COLO829 (cell line): ENCODE measurements around the gene TP73.
"Not testable (repeated sequence)": the region's sequence is repeated elsewhere in the genome, so short reads cannot be mapped to it uniquely, and the experiment has no call there.

Experiments used
- DNase-seq: peaks from one replicate; pipeline ENCODE4 v3.0.0; 2012; ENCODE audit warnings: low spot score

TP73 gene

DNA sequence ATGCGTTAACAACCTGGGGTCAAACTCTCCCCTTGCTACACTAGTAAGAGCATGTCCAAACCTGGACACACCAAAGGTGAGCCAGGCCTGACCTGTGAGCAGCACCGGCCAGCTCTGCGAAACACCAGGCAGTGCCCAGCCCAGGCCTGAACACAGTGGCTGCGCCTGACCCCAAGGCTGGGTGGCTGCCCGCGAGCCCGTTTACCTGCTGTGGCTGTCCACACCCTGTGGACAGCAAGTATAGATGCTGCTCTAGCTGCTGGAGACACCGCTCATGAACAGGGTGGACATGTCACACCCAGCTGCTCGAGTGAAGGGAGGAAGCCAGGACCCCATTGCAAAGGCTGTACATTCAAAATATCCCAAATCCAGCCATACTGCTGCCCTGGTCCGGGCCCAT lies 92.3 kb downstream of the TP73 start:
- no peak for DNase-seq

DNA sequence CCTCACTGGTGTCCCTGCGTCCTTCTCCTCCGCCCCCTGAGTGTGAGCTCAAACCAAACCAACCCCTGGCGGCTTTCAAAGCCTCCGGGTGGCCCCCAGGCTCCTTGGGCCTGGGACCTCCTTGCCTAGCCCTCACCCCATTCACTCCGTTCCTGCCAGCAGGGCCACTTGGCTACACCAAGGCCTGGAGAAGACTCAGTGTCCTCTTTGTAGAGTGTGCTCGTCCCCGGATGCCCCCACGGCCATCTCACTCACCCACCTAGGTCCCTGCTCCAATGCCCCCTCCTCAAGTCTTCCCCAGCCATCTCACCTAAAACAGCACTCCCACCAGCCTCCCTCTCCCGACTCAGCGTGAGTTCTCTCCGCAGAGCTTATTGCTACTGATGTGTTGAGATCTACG lies 92.8 kb downstream of the TP73 start:
- DNase-seq = no peak

DNA sequence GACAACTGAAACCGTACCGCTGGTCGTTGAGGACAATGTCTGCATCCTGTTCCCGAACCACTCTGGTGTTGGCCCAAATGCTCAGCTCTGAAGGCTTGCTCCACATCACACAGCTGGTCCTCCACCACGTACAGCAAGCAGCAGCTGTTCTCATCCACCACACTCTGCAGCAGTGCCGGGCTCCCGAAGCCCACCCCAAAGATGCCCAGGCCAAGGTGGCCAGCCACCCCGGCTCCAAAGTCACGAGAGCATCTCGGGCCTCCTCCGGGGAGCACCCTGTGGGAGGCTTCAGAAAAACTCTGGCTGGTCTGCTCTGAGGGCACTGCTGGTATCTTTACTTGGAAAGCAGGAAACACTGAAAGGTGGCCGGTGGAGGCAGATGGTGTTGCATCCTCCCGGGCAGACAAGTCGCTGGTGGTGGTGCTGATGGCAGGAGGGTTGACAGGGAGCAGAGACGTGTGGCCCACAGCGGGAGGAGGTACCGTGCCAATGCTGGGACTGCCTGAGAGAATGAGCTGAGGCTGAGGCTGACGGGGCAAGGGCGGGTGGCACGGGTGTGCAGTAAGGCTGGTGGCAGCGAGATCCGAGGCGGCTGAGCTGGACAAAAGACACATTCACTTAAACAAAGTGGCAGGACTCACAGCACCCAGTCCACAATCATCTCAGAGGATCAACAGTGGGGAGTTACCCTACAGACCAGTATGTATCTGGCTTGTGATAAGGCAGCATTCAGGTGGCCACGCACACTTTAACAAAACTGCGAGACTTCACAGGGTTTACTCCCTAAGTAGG lies 93.5 kb downstream of the TP73 start:
- DNase-seq = no peak

DNA sequence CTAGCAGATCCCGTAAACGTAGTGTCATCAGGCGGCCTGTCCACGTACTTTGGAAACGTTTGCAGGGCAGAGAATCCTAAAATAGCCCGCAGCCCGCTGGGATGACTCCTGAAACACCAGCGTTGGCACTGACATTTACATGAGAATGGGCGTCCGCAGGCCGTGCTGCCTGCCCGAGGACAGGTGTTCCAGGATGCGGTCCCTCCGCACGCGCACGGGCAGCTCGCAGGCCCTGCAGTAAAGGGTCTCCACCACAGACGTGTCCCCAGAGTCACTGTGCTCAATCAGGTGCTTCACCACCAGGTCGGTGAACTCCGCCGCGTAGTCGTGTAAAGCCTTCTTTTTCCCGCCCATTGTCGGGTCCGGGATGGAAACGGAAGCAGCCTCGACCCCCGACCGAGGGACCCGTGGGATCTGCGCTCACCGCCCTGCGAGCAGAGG lies 94.1 kb downstream of the TP73 start:
- DNase-seq = no peak

DNA sequence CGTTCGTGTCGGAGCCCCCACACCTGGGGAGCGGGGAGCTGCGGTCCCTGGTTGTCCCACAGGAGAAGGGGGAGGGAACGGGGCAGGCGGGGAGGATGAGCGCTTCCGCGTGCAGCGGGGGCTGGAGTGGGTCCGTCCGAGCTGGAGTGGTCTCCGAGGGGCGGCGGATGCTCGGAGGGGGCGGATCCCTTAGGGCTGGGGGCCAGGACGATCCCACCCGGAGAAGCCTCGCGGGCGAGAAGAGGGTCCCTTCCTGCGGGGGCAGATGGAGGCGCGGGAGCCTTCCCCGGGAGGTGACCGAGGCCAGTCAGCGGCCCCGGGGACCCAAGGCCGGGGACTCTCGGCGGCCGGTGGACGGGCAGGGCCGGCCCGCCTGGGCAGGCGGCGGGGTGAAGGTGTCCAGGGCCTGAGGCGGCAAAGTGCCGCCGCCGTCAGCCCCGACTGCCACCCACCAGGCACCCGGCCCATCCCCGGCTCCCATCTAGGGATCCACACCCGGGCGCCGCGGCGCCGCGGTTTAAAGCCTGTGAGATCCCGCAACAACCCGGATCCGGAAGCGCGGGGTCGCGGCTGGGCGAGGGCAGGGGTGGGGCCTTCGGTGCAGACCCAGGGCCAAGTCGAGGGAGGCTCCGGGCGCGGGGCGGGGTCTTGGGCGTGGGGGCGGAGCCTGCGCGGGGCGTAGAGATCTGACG lies 94.7 kb downstream of the TP73 start:
- DNase-seq = no peak

DNA sequence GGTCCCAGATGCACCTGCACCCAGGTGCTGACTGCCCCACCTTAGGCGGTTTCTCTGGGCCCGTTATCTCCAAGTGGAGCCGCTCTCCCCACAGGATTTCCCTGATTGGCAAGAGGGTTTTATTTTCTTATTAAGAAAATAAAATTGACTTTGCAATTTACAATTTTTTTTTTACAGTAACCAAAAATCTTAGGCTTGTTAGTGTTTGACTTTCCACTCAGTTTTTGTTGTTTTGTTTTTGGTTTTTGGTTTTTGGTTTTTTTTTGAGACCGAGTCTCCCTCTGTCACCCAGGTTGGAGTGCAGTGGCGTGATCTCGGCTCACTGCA lies 95.2 kb downstream of the TP73 start:
- no peak for DNase-seq

DNA sequence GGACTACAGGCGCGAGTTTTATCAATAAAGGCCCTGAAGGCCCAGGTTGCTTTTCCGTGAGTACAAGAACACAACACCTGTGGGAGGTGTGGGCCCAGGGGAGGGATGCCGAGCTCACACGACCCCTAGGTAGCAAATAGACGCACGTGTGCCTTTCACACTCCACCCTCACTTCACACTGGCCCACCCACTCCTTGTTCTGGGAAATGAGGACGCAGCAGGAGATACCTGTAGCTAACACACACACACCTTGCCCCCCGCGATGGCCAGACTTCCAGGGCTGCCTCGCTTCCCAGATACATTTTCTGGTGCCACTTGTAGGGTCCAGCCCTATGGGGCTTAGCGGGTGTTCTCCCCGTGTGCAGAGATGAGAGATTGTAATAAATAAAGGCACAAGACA lies 95.6 kb downstream of the TP73 start:
- no peak for DNase-seq

DNA sequence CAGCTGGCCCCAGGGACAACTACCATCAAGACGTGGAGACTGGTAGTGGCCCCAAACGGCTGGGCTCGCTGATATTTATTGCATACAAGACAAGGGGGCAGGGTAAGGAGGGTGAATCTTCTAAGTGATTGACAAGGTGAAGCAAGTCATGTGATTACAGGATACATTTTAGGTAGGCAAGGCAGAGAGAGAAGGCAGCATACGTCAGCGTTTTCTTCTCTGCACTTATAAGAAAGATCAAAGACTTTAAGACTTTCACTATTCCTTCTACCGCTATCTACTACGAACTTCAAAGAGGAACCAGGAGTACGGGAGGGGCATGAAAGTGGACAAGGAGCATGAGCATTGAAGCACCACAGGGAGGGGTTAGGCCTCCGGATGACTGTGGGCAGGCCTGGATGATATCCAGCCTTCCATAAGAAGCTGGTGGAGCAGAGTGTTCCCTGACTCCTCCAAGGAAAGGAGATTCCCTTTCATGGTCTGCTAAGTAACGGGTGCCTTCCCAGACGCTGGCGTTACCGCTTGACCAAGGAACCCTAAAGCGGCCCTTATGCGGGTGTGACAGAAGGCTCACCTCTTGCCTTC lies 96.1 kb downstream of the TP73 start:
- not testable (repeated sequence) for DNase-seq

DNA sequence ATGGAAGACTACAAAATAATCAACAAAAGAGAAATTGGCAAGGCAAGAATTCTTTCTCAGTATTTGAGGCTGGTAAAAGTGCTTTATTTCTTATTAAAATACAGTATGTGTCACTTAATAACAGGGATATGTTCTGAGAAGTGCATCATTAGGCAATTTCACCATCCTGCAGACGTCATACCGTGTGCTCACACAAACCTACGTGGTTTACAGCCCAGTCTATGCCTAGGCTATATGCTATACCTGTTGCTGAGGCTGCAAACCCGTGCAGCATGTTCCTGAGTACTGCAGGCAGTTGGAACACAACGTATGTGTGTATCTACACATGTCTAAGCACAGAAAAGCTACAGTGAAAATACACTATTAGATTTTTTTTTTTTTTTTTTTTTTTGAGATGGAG lies 97.2 kb downstream of the TP73 start:
- no peak for DNase-seq

DNA sequence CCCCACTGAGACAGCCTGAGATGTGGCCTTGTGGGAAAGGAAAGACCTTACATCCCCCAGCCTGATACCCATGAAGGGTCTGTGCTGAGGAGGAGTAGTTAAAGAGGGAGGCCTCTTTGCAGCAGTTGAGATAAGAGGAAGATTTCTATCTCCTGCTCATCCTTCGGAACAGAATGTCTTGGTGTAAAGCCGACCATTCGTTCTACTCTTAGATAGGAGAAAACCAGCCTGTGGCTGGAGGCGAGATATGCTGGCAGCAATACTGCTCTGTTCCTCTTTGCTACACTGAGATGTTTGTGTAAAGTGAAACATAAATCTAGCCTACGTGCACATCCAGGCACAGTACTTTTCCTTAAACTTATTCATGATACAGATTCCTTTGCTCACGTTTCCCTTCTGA lies 98.4 kb downstream of the TP73 start:
- no peak for DNase-seq

DNA sequence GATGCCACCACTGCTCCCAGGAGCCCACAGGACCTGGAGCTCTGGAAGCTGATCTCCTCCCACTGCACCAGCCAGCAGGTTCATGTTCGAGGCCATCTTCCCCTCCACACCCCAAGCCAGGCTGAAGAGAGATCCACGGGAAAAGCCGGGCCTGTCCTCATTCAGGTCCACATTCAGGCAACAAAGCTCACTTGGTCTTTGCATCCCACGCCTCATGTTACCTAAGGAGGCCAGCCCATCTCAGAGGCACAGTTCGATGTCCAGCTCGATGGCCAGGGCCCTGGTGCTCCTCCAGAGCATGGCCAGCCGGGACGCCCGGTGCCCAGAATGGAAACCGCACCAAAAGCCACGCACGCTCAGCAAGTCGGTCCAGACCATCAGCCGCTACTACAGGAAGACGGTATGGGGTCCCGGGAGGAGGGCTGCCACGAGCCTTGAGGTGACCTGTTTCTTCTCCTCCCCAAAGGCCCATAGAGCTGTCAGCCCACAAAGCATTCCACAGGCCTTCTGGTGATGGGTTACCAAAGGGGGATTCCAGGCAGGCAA lies 100.2 kb downstream of the TP73 start, which contains the start of gene CCDC27:
TSS of gene CCDC27 (plus strand) at position 51 of the 546 bp plus-strand sequence. CDS start at position 83, 32 bp downstream.
- DNase-seq = no peak

DNA sequence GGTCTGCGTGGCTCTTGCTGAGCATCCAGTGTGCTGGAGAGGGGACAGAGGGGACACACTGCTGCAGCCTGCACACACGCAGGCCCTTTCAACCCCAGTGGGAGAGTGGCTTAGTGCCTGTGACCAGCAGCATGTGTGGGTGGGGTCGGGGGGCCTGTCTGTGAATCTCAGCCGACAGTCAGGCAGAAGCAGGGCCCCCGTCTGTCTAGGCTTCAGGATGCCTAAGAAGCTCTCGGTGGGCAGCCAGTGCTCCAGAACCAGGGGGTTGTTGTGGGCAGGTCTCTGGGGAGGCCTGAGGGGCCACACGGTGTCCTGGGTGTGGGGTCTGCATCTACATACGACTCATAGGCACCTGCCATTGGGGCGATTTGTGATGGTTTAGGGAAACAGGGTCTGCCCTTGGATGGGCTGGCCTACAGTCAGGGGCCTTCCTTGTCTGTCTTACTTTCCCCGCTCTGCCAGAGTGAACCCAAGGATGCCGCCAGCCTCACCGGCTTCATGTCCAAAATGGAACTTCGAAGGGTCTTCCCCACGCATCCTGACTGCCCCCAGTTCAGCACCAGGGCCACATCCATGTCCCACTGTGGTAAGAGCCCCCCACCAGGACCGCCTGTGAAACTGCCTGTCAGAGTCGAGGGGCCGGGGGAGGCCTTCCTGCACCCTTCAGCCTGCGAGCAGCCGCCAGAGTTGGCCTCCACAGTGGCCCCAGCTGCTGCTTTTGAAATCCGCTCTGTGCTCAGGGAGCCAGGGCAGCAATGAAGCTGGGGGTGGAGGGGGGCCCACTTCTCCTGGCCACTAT lies 101.5 kb downstream of the TP73 start:
- DNase-seq = no peak

DNA sequence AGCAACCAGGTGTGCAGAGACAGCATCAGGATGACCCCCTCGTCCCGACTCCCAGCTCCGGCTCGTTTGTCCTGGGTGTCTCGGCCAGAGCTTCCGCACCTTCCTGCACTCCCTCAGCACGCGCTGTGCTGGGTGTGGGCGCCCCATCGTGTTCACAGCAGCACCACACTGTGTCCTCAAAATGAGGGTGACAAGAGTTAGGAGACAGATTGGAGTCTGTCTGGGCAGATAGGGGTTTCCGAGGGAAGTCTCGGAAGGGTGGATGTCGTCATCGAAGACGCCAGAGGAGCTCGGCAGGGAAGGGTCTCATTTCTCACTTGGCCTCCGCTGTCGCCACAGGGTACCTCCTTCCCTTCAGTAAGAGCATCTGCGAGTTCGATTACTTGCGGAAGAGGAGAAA lies 104.1 kb downstream of the TP73 start:
- no peak for DNase-seq

DNA sequence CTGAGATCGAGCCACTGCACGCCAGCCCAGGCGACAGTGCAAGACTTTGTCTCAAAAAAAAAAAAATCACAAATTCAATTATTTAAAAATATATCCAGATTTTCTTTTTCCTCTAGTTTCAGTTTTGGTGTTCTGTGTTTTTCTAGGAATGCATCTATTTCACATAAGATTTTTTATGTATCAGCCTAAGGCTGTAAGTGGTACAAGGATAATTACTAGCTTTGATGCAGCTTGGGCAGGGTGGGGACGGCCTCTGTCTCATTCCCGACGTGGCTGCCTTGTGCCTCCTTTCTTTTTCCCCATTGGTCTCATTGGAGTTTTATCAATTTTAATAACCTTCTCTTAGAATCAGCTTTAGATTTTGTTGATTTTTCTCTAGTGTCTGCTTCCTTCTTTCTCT lies 106.8 kb downstream of the TP73 start:
- no peak for DNase-seq

DNA sequence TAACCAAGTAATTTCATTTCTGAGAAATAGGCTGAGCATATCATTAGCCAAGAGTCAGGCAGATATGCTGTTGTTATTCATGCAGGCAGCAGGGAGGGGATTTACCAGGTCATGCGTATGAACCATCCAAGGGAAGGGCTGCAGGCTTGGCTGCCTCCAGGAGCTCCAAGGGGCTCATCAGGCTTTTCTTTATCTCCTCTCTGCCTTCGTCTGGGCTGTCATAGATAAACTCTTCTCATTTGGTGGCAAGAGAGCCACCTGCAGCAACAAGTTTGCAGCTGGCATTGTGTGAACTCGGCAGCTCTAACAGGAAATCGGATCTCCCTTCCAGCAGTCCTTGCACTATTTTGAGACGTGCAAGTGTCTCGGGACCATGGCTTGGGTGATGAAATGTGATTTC lies 107.5 kb downstream of the TP73 start:
- DNase-seq = no peak

DNA sequence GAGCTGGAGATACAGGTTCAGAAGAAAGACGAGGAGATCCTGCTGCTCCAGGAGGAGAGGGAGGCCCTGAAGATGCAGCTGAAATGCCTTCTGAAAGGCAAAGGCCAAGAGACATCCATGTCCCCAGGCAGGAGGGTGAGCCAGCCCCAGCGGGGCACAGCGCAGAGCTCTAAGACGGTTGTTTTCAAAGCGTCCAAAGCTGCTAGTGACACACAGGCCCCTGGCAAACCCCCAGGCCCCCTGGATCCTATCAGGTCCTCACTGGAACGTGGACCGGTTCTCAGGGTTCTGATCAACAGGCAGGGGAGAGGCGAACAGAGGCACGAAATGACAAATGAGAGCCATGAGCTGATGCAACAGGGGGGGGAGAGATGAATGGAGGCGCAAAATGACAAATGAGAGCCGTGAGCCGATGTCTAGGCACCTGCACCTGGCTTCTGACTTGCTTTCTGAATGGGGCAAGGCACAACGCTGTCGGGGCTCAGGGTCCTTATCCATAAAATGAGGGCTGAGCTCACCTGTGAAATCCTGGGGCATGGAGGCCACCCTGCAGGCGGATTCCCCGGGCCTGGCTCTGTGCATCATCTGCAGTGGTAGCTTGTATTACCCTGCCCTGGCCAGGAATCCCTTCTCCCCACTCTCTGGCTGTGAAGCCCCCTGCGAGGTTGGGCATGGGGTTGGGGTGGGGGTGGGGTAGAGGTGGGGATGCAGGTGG lies 109.1 kb downstream of the TP73 start:
- no peak for DNase-seq

DNA sequence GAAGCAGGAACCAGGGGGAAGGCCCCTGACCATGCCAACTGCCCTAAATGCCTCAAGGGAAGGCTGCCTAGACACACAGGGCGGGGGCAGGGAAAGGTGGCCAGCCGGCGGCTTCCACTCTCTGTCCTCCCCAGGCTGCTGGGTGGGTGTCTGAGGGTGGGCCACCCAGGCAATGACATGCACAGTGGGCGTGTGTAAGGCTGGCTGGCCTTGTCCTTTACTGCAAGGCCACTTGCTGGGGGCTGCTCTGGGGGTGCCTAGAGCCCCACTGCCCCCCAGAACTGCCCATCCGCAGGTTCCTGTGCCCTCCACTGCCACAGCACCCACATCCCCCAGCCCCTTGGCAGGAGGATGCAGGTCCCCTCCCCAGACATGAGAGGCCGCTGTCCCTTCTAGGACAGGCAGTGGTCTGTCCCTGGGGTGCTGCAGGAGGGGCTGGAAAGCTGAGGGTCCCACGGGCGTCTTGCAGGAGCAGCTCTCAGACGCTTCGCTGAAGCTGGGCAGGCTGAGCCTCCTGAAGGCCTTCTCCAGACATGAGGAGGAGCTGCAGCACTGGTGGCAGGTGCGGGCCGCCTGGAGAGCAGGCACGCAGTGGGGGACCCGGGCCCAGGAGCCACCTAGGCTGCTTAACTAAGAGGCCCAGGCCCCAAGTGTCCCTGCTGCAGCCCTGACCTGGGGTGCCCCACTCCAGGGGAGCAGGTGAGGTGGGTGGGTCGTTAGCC lies 110.0 kb downstream of the TP73 start:
- DNase-seq = no peak

DNA sequence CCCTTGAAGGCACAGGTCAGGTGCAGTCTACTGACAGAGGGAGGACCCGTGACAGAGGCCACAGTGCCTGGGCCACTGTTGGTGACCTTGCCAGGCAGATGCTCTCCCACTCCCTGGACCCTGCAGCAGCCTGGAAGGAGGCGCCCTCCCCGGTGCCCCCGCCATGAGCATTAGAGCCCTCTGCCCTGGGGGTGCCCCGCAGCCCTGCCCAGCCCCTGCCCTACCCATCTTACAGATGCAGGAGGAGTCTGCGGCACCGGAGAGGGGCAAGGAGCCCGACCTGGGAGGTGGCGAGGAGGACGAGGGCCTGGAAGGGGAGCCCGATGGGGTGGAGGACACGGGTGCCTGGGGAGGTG lies 110.5 kb downstream of the TP73 start:
- DNase-seq = no peak

DNA sequence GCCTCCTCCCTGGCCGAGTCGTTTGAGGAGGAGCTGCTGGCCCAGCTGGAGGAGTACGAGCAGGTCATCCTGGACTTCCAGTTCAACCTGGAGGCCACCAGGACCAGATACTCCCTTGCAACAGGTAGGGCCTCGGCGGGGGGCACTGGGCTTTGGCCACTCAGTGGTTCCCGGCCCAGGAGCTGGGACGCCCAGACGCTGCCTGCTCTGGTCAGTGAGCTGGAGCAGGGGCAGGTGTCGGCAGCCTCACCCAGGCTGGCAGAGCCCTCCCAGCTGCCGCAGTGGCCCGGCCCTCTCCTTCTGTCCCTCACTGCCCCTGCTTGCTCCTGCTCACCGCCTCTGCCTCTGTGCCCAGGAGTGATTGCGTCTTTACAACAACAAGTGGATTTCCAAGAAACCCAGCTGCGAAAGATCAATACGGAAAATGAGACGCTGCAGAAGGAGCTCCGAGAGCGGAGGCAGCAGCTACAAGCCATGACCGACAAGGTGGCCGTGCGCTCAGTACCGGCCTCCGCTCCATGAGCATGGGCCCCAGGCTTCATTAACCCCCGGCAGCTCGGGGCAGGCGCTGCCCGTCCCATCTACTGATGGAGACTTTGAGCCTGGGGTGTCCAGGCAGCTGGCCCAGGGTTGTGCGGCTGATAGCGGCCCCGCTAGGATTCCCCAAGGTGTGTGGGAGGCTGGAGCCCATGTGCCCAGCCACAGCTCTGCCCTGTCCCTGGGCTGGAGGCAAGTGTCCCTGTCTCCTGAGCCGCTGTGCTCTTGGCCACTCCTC lies 111.2 kb downstream of the TP73 start:
- DNase-seq = no peak

DNA sequence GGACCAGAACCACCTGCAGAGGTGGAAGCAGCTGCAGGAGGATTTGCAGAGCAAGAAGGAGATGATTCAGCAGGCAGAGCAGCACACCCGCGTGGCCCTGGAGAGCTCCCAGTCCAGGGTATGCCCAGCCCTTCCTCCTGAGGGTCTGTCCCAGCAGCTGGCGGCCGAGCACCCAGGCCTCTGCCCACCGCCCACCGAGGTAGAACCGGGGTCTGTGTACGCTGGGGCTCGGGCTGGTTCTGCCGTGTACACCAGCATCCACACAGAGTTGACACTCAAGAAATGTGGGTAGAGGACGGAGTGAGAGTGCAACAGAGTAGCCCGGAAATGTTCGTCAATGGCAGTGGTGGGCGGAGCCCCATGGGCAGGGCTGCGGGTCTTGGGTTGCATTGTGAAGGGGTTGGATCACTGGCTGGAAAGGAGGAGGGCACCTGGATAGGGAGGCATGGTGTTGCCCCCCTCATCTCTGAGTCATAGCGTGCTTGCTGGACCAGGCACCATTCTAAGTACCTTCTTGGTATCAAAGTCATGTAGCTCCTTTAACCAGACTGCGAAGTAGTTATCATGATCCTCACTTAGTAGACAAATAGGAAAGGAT lies 115.1 kb downstream of the TP73 start:
- no peak for DNase-seq
